GM18508 (cell line): Measurements from ENCODE around the gene PRIM2.
"Not testable (repeated sequence)": the region's sequence is repeated elsewhere in the genome, so short reads cannot be mapped to it uniquely, and the experiment has no call there.

Experiments used
- ATAC-seq: cut with Tn5 transposase; IDR thresholded peaks from one replicate; pipeline ENCODE4 v1.9.1; 2021; ENCODE audit warnings: moderate number of reproducible peaks; ENCODE audit not compliant: insufficient read depth, unreplicated experiment

Gene PRIM2

GRCh38 chr6:57352596-57352995 lies 35.2 kb downstream of the PRIM2 start:
- not testable (repeated sequence) for ATAC-seq

- ATAC-seq: not testable (repeated sequence)
These were observed 40.9 kb downstream of the PRIM2 start for GRCh38 chr6:57358319-57358718.

- not testable (repeated sequence) for ATAC-seq
These were observed 42.3 kb downstream of the PRIM2 start for GRCh38 chr6:57359766-57360165.

- not testable (repeated sequence) for ATAC-seq
These were observed 44.9 kb downstream of the PRIM2 start for GRCh38 chr6:57362340-57362739.

GRCh38 chr6:57365076-57365583 lies 47.7 kb downstream of the PRIM2 start:
- ATAC-seq: not testable (repeated sequence)

GRCh38 chr6:57368965-57369731 lies 51.7 kb downstream of the PRIM2 start:
- not testable (repeated sequence) for ATAC-seq

- ATAC-seq: not testable (repeated sequence)
These were observed 54.3 kb downstream of the PRIM2 start for GRCh38 chr6:57371779-57372178.

GRCh38 chr6:57374764-57375163 lies 57.3 kb downstream of the PRIM2 start:
- ATAC-seq: not testable (repeated sequence)

- not testable (repeated sequence) for ATAC-seq
These were observed 58.7 kb downstream of the PRIM2 start for GRCh38 chr6:57376083-57376482.

- ATAC-seq: not testable (repeated sequence)
These were observed 71.7 kb downstream of the PRIM2 start for GRCh38 chr6:57389038-57389592.

GRCh38 chr6:57390818-57391217 lies 73.4 kb downstream of the PRIM2 start:
- ATAC-seq: not testable (repeated sequence)

GRCh38 chr6:57392047-57392446 lies 74.6 kb downstream of the PRIM2 start:
- ATAC-seq: not testable (repeated sequence)

GRCh38 chr6:57419341-57419740 lies 101.9 kb downstream of the PRIM2 start:
- ATAC-seq: not testable (repeated sequence)

- peak; percentile 63 for ATAC-seq
These were observed 104.1 kb downstream of the PRIM2 start for GRCh38 chr6:57421503-57421902.

- no peak for ATAC-seq
These were observed 106.0 kb downstream of the PRIM2 start for GRCh38 chr6:57423468-57423867.

GRCh38 chr6:57431742-57432141 lies 114.3 kb downstream of the PRIM2 start:
- not testable (repeated sequence) for ATAC-seq

- ATAC-seq: no peak
These were observed 114.7 kb downstream of the PRIM2 start for GRCh38 chr6:57432157-57432556.

GRCh38 chr6:57432919-57433684 lies 115.7 kb downstream of the PRIM2 start:
- ATAC-seq: peak; percentile 56

GRCh38 chr6:57433790-57434189 lies 116.4 kb downstream of the PRIM2 start:
- not testable (repeated sequence) for ATAC-seq

GRCh38 chr6:57434944-57435343 lies 117.5 kb downstream of the PRIM2 start:
- ATAC-seq: no peak
